WTC11 (cell line): Measurements from ENCODE around the gene ZNF729.

ENCODE experiments used
- HMGXB4 ChIP-seq: sonication (generic); formaldehyde crosslinking; IDR thresholded peaks from 2 replicates; pipeline ENCODE4 v1.8.1; 2023; ENCODE audit warnings: mild to moderate bottlenecking, moderate library complexity, missing genetic modification reagents
- IRF2 ChIP-seq: sonication (generic); formaldehyde crosslinking; IDR thresholded peaks from 2 replicates; pipeline ENCODE4 v1.8.0; 2022; ENCODE audit warnings: low read depth, missing genetic modification reagents, borderline replicate concordance
- JUN ChIP-seq: sonication (generic); formaldehyde crosslinking; IDR thresholded peaks from 2 replicates; pipeline ENCODE4 v1.8.0; 2023; ENCODE audit warnings: mild to moderate bottlenecking, missing genetic modification reagents
- ZSCAN18 ChIP-seq: fragments of 250-450 bp; sonication (Bioruptor Pico); IDR thresholded peaks from 2 replicates; pipeline ENCODE4 v2.1.2; 2022; ENCODE audit warnings: mild to moderate bottlenecking, moderate library complexity

GRCh38 chr19:22263121-22263520 is 23.1 kb upstream of the ZNF729 start:
- TF ChIP-seq JUN (CRISPR knock-in tag): no peak
- no peak for TF ChIP-seq IRF2 (CRISPR knock-in tag)
- TF ChIP-seq HMGXB4: no peak
- no peak for TF ChIP-seq ZSCAN18
